B cell (primary cell): ENCODE results near the gene PTPRE. TPM values are rescaled to one million over a fixed set of nuclear protein-coding genes. Genes with fewer than 3 reads are reported as not detected.

Experiments used
- ATAC-seq: fragments of 200-7000 bp; cut with Tn5 transposase; one replicate; pipeline ENCODE4 v1.10.0; 2021; ENCODE audit warnings: low read depth, mild to moderate bottlenecking, moderate number of reproducible peaks, moderate library complexity
- CTCF ChIA-PET: fragments of 350-600 bp; sonication (Branson Sonifier 250); formaldehyde crosslinking; loops from one replicate; lab custom pipeline; 2021; ENCODE audit warnings: antibody characterized with exemption, inconsistent platforms; lab: Charles Lee
- POLR2A ChIA-PET: fragments of 350-600 bp; sonication (Branson Sonifier 250); formaldehyde crosslinking; loops from one replicate; lab custom pipeline; 2021; ENCODE audit warnings: antibody characterized with exemption; lab: Charles Lee
- DNase-seq: peaks from one replicate; pipeline ENCODE4 v3.0.0; 2013
- H2AFZ ChIP-seq: 2 replicates; pipeline ENCODE4 v1.6.1; 2012; ENCODE audit warnings: mild to moderate bottlenecking, low read depth, low read length; ENCODE audit not compliant: insufficient read depth, poor library complexity, severe bottlenecking
- H3K27ac ChIP-seq, 2 donors: 1 replicate in 1 of 2; 2 replicates in 1 of 2; pipeline ENCODE4 v1.5.1; 2012 to 2013; ENCODE audit warnings: low read length in 2 of 2, mild to moderate bottlenecking in 2 of 2, moderate library complexity in 1 of 2
- H3K27me3 ChIP-seq, 4 experiments: fragments of 200-600 bp in 1 of 4; sonication (generic) in 1 of 4; replicated peaks in 1 of 4; 1 replicate in 2 of 4; 2 replicates in 2 of 4; pipeline versions ENCODE4 v1.6.1 to v1.7.0; 2013 to 2016; ENCODE audit warnings: low read length in 3 of 4, mild to moderate bottlenecking in 2 of 4, mixed read lengths in 1 of 4, moderate library complexity in 1 of 4; ENCODE audit not compliant: insufficient read depth in 4 of 4, control insufficient read depth in 3 of 4; ENCODE audit errors: control extremely low read depth in 1 of 4
- H3K36me3 ChIP-seq, 2 experiments: replicated peaks in 1 of 2; 1 replicate in 1 of 2; 2 replicates in 1 of 2; pipeline versions ENCODE4 v1.6.1 to v1.7.1; 2013; ENCODE audit warnings: low read length in 1 of 2; ENCODE audit not compliant: insufficient read depth in 2 of 2, control insufficient read depth in 1 of 2; ENCODE audit errors: control extremely low read depth in 1 of 2, extremely low read depth in 1 of 2
- H3K4me1 ChIP-seq, 2 donors: fragments of 200-600 bp in 1 of 2; sonication (generic) in 1 of 2; 1 replicate in 1 of 2; 2 replicates in 1 of 2; pipeline versions ENCODE4 v1.5.1 to v1.6.1; 2013 to 2017; ENCODE audit warnings: low read length in 2 of 2; ENCODE audit not compliant: control insufficient read depth in 2 of 2, insufficient read depth in 2 of 2
- H3K4me2 ChIP-seq: replicated peaks from 2 replicates; pipeline ENCODE3; 2012; ENCODE audit warnings: mild to moderate bottlenecking, low read depth, low read length; ENCODE audit not compliant: poor library complexity, severe bottlenecking
- H3K4me3 ChIP-seq, 5 experiments: fragments of 200-600 bp in 1 of 5; sonication (generic) in 1 of 5; 1 replicate in 3 of 5; 2 replicates in 2 of 5; pipeline versions ENCODE4 v1.5.1 to v1.7.0; 2011 to 2016; ENCODE audit warnings: low read length in 4 of 5, mild to moderate bottlenecking in 4 of 5, low read depth in 2 of 5, control low read depth in 1 of 5, moderate library complexity in 1 of 5; ENCODE audit not compliant: insufficient read depth in 1 of 5; ENCODE audit errors: control extremely low read depth in 1 of 5, extremely low read depth in 1 of 5
- H3K79me2 ChIP-seq: fragments of 200-600 bp; sonication (generic); one replicate; pipeline ENCODE4 v1.6.0; 2016; ENCODE audit warnings: low read length; ENCODE audit not compliant: control insufficient read depth, insufficient read depth
- H3K9ac ChIP-seq: fragments of 200-600 bp; sonication (generic); 2 replicates; pipeline ENCODE4 v1.6.1; 2017; ENCODE audit warnings: mild to moderate bottlenecking, low read length, moderate library complexity
- H3K9me3 ChIP-seq, 3 donors: one replicate each; pipeline versions ENCODE4 v1.6.1 to v1.7.1; 2013; ENCODE audit warnings: low read length in 2 of 3; ENCODE audit not compliant: control insufficient read depth in 2 of 3, insufficient read depth in 1 of 3; ENCODE audit errors: control extremely low read depth in 1 of 3
- H4K20me1 ChIP-seq: 2 replicates; pipeline ENCODE4 v1.6.0; 2012; ENCODE audit warnings: mild to moderate bottlenecking, low read length; ENCODE audit not compliant: insufficient read depth, control insufficient read depth, poor library complexity, severe bottlenecking
- H3K27ac Mint-ChIP-seq: one replicate; pipeline ENCODE4 v1.8.0; 2021; ENCODE audit warnings: mixed read lengths
- H3K27me3 Mint-ChIP-seq: one replicate; pipeline ENCODE4 v1.8.0; 2021; ENCODE audit warnings: mixed read lengths
- H3K4me1 Mint-ChIP-seq: one replicate; pipeline ENCODE4 v1.8.0; 2021; ENCODE audit warnings: mixed read lengths
- H3K4me3 Mint-ChIP-seq: one replicate; pipeline ENCODE4 v1.8.0; 2021; ENCODE audit warnings: mixed read lengths
- H3K9me3 Mint-ChIP-seq: one replicate; pipeline ENCODE4 v1.8.0; 2022; ENCODE audit warnings: mixed read lengths; ENCODE audit not compliant: insufficient read depth
- CTCF ChIP-seq: fragments of 200-600 bp; IDR thresholded peaks from one replicate; pipeline ENCODE4 v1.8.0; 2022; ENCODE audit warnings: antibody characterized with exemption, mild to moderate bottlenecking
- EZH2 ChIP-seq: IDR thresholded peaks from 2 replicates; pipeline ENCODE4 v1.6.1; 2012; ENCODE audit warnings: borderline replicate concordance, low read depth, mild to moderate bottlenecking, moderate library complexity, low read length; ENCODE audit not compliant: insufficient read depth, poor library complexity, severe bottlenecking
- WGBS: methylation state at CpG from one replicate; pipeline ENCODE4 v1.1.5; 2013; ENCODE audit warnings: missing lambda C conversion rate; ENCODE audit not compliant: insufficient coverage; 5-methylcytosine and 5-hydroxymethylcytosine counted together
- intact Hi-C: fragments of 100-400 bp; cut with micrococcal nuclease; formaldehyde crosslinking; loops from one replicate; pipeline ENCODE4 v1.10.0; 2022
- polyA plus RNA-seq: library from polyadenylated mRNA; depleted of rRNA; stranded (reverse); fragments of >200 nt; gene quantifications from 2 replicates; pipeline ENCODE4 v1.2.3, GENCODE V29; 2012
- total RNA-seq, 2 donors: library from RNA; stranded (reverse); fragments of 120-200 nt in 1 of 2; gene quantifications; 1 replicate in 1 of 2; 2 replicates in 1 of 2; pipeline versions ENCODE4 v1.2.3 to v1.2.4, GENCODE V29; 2013 to 2022

PTPRE gene
- total and polyA plus RNA-seq, 2 donors (not counting 1 experiment from before 2014, with no cell fraction given), result 6.6 to 32.7 TPM

- ChIA-PET POLR2A (no interaction called here), CTCF (interaction anchor here (0.7 to 1.0 kb wide), 2 partner anchors 19 to 39 kb away, joined by 3 to 4 read pairs; no protein-coding TSS in a partner anchor)
- Histone ChIP-seq H3K4me1 (peaks cover 12 to 15% of the 10 kb centered on the region in 2 donors), H4K20me1 (no peaks in the 10 kb centered on the region), H3K27me3 (no peaks in the 10 kb centered on the region), H3K4me2 (no peak overlapping the region), H3K79me2 (no peaks in the 10 kb centered on the region), H3K4me3 (no peak overlapping the region), H3K27ac (no peak overlapping the region), H3K9me3 (no peaks in the 10 kb centered on the region), H2AFZ (no peak overlapping the region), H3K36me3 (no peaks in the 10 kb centered on the region), H3K9ac (no peak overlapping the region)
- H3K9me3 Mint-ChIP-seq, result no peaks in the 10 kb centered on the region
- H3K4me1 Mint-ChIP-seq, result peaks cover 11% of the 10 kb centered on the region
- no peak for ATAC-seq
- no peak overlapping the region for H3K4me3 Mint-ChIP-seq
- WGBS, result 94% methylated on average over 14 of the region's 17 CpGs
- no peak for DNase-seq
- TF ChIP-seq EZH2 (no peak), CTCF (no peak)
- H3K27me3 Mint-ChIP-seq, result no peaks in the 10 kb centered on the region
- H3K27ac Mint-ChIP-seq, result no peak overlapping the region
- intact Hi-C loops, result no loop called here
These were observed 122.9 kb downstream of the PTPRE start for GRCh38 chr10:128029731-128030369.

GRCh38 chr10:128030498-128031072 is 123.7 kb downstream of the PTPRE start:
- Histone ChIP-seq H3K9ac (no peak overlapping the region), H3K27ac (no peak overlapping the region), H3K4me1 (peaks cover 9 to 14% of the 10 kb centered on the region in 2 donors), H2AFZ (no peak overlapping the region), H3K9me3 (no peaks in the 10 kb centered on the region), H3K4me3 (no peak overlapping the region), H3K36me3 (no peaks in the 10 kb centered on the region), H3K79me2 (no peaks in the 10 kb centered on the region), H3K4me2 (no peak overlapping the region), H3K27me3 (no peaks in the 10 kb centered on the region), H4K20me1 (no peaks in the 10 kb centered on the region)
- ATAC-seq, result no peak
- no peak overlapping the region for H3K27ac Mint-ChIP-seq
- no peaks in the 10 kb centered on the region for H3K9me3 Mint-ChIP-seq
- TF ChIP-seq EZH2, result no peak
- no peak for TF ChIP-seq CTCF
- DNase-seq, result no peak
- ChIA-PET POLR2A (no interaction called here), CTCF (interaction anchor here (15.8 kb wide), 1 partner anchor 37 kb away, joined by 524 read pairs; no protein-coding TSS in a partner anchor)
- H3K27me3 Mint-ChIP-seq, result no peaks in the 10 kb centered on the region
- WGBS, result 96% methylated on average over 13 of the region's 17 CpGs
- intact Hi-C loops, result no loop called here
- no peak overlapping the region for H3K4me3 Mint-ChIP-seq
- H3K4me1 Mint-ChIP-seq, result peaks cover 11% of the 10 kb centered on the region
